HG03039 (cell line): ENCODE data around the gene TLE4.

ENCODE experiments used
- ATAC-seq: cut with Tn5 transposase; IDR thresholded peaks from one replicate; pipeline ENCODE4 v1.9.1; 2021; ENCODE audit warnings: mild to moderate bottlenecking, moderate library complexity; ENCODE audit not compliant: unreplicated experiment

Gene TLE4

GRCh38 chr9:79570448-79571308, 1.1 kb upstream of the TLE4 start:
- no peak for ATAC-seq

- no peak for ATAC-seq
Observed at GRCh38 chr9:79572032-79572607, 355 bp downstream of the TLE4 start.

DNA sequence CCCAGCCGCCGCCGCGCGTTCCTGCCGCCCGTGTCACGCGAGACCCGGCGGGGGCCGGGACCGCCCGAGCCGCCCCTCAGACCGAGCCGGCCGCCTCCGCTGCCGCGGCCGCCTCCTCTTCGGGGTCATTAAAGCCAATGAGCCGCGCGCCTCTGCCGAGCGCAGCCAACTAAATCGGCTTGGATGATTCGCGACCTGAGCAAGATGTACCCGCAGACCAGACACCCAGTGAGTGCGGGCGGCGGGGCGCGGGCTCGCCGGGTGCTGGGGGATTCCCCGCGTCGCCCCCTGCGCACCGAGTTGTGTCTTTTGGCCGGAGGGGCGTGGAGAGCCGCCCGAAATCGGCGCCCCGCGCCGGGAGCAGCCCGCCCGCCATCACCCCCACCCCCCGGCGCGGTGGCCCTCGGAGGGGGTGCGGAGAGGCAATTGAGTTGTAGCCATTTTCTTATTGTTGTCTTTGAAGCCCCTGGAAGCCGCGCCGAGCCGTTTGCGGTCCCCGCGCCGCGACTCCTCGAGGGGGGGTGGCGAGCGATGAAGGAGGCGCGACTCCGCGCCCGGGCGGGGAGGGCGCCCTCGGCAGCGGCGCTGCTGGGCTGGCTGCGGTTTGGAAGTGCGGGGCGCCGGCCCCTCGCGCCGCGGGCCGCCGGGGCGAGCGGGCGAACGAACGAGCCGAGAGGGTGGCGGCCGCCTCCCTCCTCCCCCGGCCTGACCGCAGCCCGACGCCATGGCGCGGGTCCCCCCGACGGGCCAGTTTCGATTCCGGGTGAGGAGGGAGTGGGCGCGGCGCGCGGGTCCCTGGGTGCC, 1.0 kb downstream of the TLE4 start:
- ATAC-seq = no peak

GRCh38 chr9:79573412-79573923, 1.7 kb downstream of the TLE4 start:
- ATAC-seq = no peak

DNA sequence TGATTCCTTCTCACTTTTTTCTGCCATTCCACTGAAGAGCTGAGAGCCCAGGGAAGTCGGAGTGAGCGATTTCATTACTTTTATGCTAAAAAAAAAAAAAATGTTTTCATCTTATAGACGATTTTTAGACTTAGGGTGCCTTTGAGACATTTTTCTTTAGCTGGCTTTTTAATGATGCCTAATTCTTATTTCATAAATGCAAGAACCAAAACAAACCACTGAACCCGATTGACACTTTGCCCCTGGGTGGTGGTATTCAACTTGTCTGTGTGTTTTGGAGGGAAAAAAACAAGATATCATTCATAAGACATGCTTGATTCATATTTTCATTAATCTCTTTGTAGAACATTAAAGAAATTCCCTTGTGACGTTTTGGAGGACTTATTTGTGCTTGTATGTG, 2.4 kb downstream of the TLE4 start:
- no peak for ATAC-seq

DNA sequence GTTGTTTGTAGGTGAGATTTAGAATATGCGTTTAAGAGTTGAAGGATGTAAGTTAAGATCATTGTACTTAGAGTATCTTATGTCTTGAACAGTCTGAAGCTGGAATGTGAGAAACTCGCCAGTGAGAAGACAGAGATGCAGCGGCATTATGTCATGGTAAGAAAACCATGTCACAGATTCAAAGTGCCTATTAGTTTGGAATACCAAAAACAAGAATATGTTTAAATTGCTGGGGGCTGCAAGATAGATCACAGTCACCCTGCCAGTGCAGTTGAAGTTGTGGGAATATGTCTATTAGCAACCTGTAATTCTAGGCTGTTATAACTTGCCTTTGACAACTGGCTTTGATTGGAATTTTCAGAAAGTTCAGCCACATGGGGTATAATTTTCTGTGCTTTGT, 3.0 kb downstream of the TLE4 start:
- ATAC-seq = no peak

GRCh38 chr9:79575547-79575946, 3.8 kb downstream of the TLE4 start:
- ATAC-seq = no peak

GRCh38 chr9:79577969-79578723, 6.4 kb downstream of the TLE4 start:
- no peak for ATAC-seq

DNA sequence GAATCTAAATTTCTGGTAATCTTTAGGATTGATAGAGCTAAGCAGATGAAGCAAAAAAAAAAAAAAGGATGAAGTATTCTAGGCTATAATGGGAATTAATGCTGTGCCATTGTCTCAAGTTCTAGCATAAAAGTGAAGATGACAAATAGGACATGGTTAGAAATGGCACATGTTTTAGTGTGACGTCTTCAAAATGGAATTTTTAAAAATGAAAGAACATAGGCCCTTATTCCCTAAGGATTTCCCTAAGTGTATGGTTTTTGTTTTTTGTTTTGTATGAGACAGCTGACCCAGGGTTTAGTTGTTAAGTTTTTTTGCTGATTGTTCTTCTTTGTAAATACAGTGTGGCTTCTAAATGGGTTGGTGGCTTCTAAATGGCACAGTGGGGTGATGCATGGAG, 7.1 kb downstream of the TLE4 start:
- no peak for ATAC-seq

GRCh38 chr9:79579624-79580023, 7.9 kb downstream of the TLE4 start:
- ATAC-seq = no peak

DNA sequence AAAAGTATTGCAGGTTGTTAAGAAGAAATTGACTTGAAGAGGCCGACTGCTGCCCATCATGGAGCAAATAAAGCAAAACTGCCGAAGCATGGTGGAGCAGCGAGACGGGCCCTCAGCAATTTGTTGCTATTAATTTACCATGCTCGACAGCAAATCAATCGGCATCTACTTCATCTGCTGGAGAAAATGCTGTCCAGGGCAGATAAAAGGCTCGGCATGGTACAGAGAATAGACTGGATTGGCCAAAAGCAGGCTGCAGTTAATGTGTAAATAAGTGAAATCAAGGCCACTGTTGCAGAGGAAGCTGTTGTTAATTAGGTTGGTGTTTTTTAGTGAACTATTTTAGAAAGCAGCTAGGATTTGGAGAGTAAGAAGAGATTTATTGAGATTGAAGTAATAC, 8.3 kb downstream of the TLE4 start:
- ATAC-seq = no peak

DNA sequence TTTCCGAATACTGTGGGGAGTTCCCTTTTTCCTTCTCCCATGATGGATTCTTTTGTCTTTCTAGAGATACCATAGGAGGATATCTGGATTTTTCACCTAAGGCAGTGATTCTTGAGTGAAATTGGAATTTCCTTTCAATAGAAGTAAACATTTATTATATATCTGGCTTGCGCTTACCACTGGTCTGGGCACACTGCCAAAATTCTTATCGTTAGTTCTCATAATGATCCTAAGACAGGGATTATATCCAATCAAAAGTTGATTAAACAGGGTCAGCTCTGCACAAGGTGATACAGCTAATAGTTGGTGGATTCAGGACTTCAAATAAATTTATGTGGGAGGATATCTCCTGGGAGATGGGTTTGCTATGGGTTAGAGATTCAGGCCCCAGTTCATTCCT, 9.6 kb downstream of the TLE4 start:
- ATAC-seq = no peak

- ATAC-seq = no peak
Observed at GRCh38 chr9:79581794-79582193, 10.0 kb downstream of the TLE4 start.

- no peak for ATAC-seq
Observed at GRCh38 chr9:79583952-79584654, 12.3 kb downstream of the TLE4 start.

DNA sequence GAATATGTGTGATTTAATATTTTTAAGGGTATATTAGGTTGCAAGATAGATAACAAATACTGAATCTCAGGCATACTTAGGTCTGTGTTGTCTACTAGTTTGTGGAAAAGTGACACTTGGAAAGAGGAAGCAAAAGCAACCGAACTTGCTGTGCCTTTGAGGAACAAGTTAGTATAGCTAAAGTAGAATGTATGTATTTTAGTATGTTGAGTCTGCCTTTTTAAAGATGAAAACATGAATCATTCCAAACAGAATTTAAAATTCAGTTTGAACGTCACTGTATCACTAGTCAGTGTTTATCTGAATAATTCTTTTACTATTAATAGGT, 12.9 kb downstream of the TLE4 start:
- ATAC-seq = no peak

DNA sequence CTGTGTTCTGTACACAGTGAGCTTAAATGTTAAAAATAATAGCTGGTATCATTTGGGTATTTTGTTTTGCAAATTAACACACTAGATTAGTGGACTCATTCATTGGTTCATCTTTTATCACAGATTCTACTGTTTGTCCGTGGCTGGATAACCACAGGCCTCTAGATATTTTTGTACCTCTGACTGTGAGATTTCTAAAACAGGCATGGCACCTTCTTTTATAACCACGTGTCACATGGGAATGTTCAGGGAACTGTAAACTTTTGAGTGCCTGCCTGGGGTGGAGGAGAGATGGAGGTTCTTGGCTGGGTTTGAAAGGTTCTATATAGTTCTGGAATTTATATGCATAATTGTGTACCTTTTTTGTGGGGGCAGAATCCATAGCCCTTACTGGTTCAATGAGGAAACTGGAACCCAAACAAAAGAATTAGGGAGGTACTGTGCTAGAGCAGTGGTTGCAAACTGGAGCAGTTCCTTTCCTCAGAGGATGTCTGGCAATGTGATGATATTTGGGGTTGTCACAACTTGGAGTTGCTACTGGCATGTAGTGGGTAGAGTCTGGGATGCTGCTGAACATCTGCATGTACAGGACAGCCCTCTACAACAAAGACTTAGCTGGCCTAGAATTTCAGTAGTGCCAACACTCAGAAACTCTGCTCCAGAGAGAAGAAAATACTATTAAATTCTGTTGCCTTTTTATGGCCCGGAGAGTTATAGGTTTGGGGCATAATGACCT, 16.9 kb downstream of the TLE4 start:
- no peak for ATAC-seq

GRCh38 chr9:79591458-79591857, 19.7 kb downstream of the TLE4 start:
- ATAC-seq = no peak

DNA sequence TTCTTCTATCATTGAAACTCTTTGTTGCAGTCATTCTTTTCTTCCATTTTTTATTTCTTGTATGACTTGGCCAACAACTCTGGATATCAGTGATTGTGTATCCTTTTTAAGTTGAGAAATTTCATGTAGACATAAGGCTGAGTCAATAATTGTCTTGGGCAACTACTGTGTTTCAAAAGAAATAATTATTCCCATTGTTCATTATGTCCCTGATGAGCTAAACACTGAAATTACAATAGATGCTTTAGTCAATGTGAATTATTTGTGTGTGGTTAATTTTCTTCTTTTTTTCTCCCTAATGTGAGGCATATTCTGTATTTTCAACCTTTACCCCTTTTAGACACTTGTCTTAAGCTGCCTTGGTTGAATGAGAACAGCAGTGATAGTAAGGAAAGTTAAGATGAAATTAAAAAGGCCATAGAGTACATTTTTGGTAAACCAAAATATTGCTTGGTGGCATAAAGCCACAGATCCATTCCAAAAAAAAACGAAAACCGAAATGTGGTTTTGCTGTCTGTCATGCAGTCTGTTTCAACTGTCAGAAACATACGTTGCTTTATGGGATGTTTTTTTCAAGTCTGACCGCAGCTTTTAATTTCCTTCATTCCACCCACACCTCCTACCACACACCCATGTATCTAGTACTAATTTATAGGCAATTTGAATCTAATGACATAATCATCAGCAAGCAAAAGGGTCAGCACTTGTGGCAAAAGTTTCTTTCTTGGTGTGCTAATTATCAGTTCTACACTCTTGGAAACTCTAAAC, 21.1 kb downstream of the TLE4 start:
- ATAC-seq = no peak
